NCI-H2227 treated with DMSO at 0.1 percent for 48 hours (cell line): ENCODE results near the gene ZNF384.
"Not testable (repeated sequence)": the region's sequence is repeated elsewhere in the genome, so short reads cannot be mapped to it uniquely, and the experiment has no call there.

ENCODE experiments used
- DNase-seq: peaks from one replicate; lab custom pipeline; 2025; lab: John Stamatoyannopoulos, UW

Gene ZNF384

GRCh38 chr12:6688999-6689882 is at the start of gene ZNF384:
TSS of gene ZNF384 (minus strand) at chr12:6689375. CDS start at chr12:6679520, 9,855 bp downstream.
- peak; percentile 95 for DNase-seq

DNA sequence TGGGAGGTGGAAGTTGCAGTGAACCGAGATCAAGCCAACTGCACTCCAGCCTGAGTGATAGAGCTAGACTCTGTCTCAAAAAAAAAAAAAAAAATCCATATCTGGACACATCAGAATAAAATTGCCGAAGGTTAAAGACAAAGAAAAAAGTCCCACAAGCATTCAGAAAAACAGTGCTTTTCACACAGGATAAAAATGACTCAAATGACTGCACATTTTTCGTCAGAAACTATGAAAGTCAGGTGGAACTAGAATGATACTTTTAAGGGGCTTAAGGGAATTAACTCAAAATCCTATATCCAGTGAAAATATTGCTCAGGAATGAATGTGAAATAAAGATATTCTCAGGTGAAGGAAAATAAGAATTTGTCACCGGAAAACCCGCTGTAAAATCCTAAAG is 47.6 kb upstream of the ZNF384 start:
- no peak for DNase-seq

DNA sequence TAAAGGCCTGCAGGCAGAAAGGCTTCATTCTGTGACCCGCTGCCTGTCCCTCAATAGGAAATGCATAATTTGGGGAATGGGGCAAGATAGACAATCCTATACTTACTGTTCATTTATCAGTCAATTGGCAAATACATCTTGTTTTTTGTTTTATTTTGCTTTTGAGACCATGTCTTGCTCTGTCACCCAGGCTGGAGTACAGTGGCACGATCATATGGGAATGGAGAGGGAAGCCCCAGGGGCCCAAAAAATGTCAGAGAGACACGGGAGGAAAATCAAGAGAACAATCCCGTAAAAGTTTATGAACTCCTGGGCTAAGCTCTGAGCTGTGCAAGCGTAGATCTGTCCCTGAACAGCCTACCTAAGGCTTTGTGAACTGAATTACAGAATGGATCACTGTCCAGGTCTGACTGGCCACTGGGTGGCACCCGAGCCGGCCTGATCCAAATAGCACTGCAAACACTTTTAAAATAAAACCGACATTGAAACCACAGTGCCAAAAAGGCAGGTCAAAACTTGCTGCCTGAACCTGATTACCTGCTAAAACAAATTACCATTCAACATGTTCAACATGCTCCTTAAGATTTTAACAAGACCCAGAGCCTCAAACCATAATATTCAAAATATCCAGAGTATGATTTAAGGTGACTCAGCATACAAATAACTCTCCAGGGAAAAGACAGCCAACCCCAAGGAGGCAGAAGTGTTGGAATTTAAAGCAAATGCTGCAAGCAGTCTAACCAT is 46.4 kb upstream of the ZNF384 start:
- DNase-seq = peak; percentile 21

GRCh38 chr12:6734506-6735387 is 45.6 kb upstream of the ZNF384 start:
- no peak for DNase-seq

DNA sequence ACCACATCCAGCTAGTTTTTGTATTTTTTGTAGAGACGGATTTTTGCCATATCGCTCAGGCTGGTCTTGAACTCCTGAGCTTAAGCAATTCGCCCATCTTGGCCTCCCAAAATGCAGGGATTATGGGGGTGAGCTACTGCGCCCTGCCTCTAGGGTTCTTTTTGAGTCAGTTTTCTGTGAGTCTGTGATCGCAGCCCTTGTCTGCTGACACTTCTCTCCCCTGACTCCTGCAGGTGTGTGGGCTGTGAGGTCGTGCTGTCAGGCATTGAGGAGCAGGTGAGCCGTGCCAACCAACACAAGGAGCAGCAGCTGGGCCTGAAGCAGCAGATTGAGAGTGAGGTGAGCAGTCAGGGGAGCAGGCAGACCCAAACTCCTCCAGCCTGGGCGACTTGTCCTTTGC is 41.0 kb upstream of the ZNF384 start:
- DNase-seq = no peak

DNA sequence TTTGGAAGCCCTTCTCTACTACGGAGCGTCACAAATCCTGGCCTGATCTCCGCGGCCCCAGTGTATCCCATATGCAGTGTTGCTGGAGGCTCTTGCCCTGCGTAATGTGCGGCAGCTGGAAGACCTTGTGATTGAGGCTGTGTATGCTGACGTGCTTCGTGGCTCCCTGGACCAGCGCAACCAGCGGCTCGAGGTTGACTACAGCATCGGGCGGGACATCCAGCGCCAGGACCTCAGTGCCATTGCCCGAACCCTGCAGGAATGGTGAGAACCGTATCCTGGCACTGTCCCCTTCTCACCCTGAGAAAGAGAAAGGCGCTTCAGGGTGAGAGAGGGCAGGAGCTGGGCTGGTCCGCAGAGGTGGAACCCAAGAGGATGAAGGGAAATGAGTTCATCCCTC is 40.0 kb upstream of the ZNF384 start:
- no peak for DNase-seq

DNA sequence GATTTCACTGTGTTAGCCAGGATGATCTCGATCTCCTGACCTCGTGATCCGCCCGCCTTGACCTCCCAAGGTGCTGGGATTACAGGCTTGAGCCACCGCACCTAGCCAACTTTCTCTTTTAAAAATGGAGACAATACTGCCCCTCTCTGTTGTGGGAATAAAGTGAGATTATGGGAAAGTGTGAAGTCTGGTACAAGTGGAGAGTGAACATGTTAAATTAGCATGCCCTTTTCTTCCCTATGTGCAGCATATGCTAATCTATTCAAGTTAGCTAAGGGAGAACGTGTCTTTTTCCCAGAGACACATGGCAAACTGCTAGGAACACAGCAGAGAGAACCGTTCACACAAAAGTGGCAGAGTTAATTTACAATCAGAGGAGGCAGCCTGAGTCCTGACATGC is 36.2 kb upstream of the ZNF384 start:
- no peak for DNase-seq

GRCh38 chr12:6724409-6724797 is 35.2 kb upstream of the ZNF384 start:
- no peak for DNase-seq

DNA sequence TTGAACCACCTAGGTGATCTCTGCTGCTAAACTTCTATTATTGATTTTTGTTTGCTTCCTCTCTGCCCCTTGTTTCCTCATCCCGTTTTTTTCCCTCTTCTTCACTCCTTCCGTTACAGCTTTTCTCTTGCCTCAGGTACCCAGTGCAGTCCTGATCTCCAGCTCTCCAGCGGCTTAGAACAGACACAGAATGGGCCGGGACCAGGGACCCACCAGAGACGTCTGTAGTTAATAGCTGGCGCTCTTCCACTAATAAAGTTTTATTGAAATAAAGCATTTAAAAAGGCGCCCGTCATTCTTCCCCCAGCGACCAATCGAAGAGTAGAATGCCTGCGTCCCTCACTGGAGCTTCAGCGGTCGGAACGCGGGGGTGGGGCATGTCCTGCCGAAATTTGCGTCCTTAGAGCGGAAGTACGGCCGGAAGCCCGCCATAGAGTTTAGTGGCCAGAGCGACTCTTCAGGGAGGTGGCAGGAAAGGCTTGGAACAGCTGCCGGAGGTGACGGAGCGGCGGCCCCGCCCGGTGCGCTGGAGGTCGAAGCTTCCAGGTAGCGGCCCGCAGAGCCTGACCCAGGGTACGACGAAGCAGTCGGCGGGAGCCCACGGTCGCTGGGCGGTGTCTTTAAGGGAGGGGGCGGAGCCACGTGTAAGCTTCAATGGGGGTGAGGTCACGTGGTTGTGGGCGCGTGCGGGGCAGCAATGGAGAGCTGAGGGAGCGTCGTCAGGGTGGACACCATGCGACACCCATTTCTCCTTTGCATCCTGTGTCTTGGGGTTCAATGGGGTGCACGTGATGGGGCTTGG is 34.6 kb upstream of the ZNF384 start, which contains the start of gene COPS7A:
COPS7A (plus strand) TSS at position 440 of the 802 bp plus-strand sequence. CDS start 611 bp downstream, outside the sequence.
- DNase-seq = peak; percentile 97

DNA sequence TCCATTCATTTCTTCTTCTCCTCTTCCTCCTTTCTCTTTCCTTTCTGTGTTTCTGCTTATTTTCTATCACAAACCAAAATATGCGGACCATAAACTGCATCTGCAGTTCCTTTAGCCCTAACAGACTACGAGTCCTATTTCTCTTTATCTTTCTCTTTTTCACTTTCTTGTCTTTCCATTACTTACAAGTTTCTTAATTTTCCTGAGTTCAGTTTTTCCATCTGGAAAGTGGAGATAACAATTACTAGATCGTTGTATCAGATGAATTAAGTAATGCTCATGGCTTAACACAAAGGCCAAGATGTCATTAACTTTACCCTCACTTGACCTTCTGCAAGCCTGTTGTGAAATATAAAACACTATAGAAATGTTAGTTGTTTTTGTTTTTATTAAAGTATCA is 33.7 kb upstream of the ZNF384 start:
- DNase-seq = no peak

DNA sequence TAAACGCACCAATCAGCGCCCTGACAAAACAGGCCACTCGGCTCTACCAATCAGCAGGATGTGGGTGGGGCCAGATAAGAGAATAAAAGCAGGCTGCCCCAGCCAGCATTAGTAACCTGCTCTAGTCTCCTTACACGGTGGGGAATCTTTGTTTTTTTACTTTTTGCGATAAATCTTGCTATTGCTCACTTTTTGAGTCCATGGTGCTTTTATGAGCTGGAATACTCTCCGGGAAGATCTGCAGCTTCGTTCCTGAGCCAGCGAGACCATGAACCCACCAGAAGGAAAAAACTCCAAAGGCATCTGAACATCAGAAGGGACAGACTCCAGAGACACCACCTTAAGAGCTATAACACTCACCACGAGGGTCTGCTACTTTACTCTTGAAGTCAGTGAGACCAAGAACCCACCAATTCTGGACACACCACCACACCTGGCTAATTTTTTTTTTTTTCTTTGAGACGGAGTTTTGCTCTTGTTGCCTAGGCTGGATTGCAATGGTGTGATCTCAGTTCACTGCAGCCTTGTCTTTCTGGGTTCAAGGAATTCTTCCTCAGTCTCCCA is 27.8 kb upstream of the ZNF384 start:
- DNase-seq = no peak

DNA sequence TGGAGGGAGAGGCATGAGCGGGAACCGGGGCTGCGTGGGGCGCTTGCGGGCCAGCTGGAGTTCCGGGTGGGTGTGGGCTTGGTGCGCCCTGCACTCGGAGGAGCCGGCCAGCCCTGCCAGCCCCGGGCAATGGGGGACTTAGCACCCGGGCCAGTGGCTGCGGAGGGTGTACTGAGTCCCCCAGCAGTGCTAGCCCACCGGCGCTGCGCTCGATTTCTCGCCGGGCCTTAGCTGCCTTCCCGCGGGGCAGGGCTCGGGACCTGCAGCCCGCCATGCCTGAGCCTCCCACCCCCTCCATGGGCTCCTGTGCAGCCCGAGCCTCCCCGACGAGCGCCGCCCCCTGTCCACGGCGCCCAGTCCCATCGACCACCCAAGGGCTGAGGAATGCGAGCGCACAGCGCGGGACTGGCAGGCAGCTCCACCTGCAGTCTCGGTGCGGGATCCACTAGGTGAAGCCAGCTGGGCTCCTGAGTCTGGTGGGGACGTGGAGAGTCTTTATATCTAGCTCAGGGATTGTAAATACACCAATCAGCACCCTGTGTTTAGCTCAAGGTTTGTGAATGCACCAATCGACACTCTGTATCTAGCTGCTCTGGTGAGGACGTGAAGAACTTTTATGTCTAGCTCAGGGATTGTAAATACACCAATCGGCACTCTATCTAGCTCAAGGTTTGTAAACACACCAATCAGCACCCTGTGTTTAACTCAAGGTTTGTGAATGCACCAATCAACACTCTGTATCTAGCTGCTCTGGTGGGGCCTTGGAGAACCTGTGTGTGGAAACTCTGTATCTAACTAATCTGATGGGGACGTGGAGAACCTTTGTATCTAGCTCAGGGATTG is 27.1 kb upstream of the ZNF384 start:
- not testable (repeated sequence) for DNase-seq

GRCh38 chr12:6708960-6709394 is 19.8 kb upstream of the ZNF384 start:
- DNase-seq = no peak

- not testable (repeated sequence) for DNase-seq
Observed at GRCh38 chr12:6708351-6708750, 19.2 kb upstream of the ZNF384 start.

- DNase-seq = peak; percentile 30
Observed at GRCh38 chr12:6703631-6704030, 14.5 kb upstream of the ZNF384 start.

DNA sequence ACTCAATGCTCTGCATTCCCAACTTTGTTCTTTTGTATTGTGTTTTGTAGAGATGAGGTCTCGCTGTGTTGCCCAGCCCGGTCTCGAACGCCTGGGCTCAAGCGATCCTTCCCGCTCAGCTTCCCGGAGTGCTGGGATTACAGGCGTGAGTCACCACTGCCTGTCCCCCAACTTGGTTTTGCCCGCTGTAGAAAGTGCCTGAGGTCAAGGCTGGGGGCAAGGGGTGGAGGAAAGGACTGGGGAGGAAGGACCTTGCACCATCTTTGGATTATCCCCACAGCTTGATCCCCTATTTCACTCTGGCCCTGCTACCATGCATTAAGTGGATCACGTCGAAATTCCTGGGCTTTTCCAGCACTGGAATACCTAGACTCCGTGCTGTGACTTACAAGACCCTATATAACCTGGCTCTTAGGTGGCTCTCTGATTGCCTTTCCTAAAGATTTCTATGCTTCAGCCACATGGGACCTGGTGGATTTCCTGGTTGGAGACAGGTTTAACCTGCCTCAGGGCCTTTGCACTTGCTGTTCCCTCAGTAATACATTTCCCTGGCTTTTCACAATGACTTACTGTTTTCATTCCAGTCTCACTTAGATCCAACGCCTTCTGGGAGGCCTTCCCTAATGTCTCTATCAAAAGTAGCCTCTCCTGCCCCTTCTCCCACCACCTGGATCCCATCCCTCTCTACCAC is 12.0 kb upstream of the ZNF384 start:
- no peak for DNase-seq

GRCh38 chr12:6700646-6701051 is 11.5 kb upstream of the ZNF384 start, which contains the start of gene PIANP:
TSS of gene PIANP (minus strand) at chr12:6700815. CDS start at chr12:6698061, 2,754 bp downstream.
- no peak for DNase-seq

GRCh38 chr12:6699989-6700645 is 10.9 kb upstream of the ZNF384 start:
- DNase-seq = no peak
